Gastroesophageal sphincter (tissue), 3 donors: ENCODE data around the gene AFF3.

Experiments used
- CTCF ChIP-seq, 4 experiments: fragments of 200-600 bp in 2 of 4; fragments of 450-650 bp in 2 of 4; sonication (generic) in 1 of 4; IDR thresholded peaks; one replicate each; pipeline ENCODE4 v1.5.1; 2017 to 2019; ENCODE audit warnings: antibody characterized with exemption in 4 of 4, mild to moderate bottlenecking in 2 of 4, moderate library complexity in 2 of 4
- EP300 ChIP-seq: sonication (generic); formaldehyde crosslinking; IDR thresholded peaks from one replicate; pipeline ENCODE4 v1.6.1; 2017; ENCODE audit warnings: antibody characterized with exemption, mild to moderate bottlenecking
- POLR2A ChIP-seq, 2 donors: fragments of 450-650 bp; IDR thresholded peaks; one replicate each; pipeline ENCODE4 v1.6.1; 2017; ENCODE audit warnings: antibody characterized with exemption in 2 of 2, mild to moderate bottlenecking in 2 of 2, moderate library complexity in 1 of 2

DNA sequence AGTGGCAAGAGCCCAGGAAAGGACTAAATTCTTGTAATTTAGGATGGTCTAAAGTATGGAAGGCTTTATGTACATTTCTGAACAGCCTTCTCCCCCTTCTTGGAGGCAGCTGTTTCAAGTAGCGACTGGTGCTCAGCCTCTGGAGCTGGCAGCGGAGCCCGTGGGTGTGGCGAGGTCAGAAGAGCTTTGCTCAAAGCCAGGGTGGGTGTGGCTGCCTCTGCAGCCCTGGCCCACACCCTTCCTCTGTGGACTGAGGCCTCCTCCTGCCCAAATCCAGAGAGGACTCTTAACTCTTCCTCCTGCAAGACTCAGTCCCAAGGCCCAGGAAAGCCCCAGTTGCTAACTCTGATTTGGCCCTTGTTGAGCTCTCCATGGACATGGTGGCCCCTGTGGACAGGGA is 450.5 kb downstream of the AFF3 start:
- TF ChIP-seq CTCF (IDR thresholded peaks at IDR 0.05) (no peak), POLR2A (IDR thresholded peaks at IDR 0.05) (no peak), EP300 (no peak)
